Measurements from ENCODE around the gene FEN1. TPM values are rescaled to one million over a fixed set of nuclear protein-coding genes. Genes with fewer than 3 reads are reported as not detected.
A peak's percentile ranks its signal among the peaks of the same experiment; 100 is the strongest.

The FEN1 gene
- total and polyA plus RNA-seq, 2 experiments from 2014 or later: 15.4 to 21.0 TPM

DNA sequence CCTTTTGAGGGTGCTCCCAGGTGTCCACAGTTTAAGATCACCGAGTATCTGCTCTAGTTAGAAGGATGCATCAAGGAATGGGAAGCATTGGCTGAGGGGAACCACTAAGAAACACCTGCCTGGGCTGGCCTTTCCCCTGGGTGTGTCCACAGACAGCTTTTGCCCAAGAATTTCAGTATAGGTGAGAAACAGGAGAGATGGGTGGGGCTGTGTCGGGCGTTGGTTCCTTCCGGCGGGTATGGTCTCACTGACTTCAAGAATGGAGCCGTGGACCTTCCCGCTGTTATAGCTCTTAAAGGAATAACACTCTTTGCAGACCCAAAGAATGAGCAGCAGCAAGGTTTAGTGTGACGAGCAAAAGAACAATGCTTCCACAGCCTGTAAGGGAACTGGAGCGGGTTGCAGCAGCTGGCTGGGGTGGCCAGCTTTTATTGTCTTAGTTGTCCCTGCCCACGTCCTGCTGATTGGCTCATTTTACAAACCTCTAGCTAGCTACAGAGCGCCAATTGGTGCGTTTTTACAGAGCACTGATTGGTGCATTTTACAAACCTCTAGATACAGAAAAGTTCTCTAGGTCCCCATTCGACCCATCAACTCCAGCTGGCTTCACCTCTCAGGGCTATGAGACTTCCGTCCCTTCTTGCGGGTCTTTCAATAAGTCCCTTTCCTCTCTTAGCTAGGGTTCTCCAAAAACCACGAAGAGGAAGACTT lies 21.7 kb downstream of the FEN1 start:
- peak overlapping the region; percentile 18 for H2AFZ ChIP-seq
- H3K9me2 ChIP-seq (replicated peaks; ENCODE audit: insufficient read depth): no peaks in the 10 kb centered on the region
- H3K27me3 ChIP-seq: no peaks in the 10 kb centered on the region
- peak overlapping the region; percentile 94 for H3K4me2 ChIP-seq
- no peaks in the 10 kb centered on the region for H4K20me1 ChIP-seq (ENCODE audit: insufficient read depth, poor library complexity, severe bottlenecking)
- no peak for TF ChIP-seq EZH2 (IDR thresholded peaks at IDR 0.05; ENCODE audit: borderline replicate concordance)
- TF ChIP-seq, protein P1, sequence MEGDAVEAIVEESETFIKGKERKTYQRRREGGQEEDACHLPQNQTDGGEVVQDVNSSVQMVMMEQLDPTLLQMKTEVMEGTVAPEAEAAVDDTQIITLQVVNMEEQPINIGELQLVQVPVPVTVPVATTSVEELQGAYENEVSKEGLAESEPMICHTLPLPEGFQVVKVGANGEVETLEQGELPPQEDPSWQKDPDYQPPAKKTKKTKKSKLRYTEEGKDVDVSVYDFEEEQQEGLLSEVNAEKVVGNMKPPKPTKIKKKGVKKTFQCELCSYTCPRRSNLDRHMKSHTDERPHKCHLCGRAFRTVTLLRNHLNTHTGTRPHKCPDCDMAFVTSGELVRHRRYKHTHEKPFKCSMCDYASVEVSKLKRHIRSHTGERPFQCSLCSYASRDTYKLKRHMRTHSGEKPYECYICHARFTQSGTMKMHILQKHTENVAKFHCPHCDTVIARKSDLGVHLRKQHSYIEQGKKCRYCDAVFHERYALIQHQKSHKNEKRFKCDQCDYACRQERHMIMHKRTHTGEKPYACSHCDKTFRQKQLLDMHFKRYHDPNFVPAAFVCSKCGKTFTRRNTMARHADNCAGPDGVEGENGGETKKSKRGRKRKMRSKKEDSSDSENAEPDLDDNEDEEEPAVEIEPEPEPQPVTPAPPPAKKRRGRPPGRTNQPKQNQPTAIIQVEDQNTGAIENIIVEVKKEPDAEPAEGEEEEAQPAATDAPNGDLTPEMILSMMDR (IDR thresholded peaks at IDR 0.05; ENCODE audit: poor library complexity): no peak
- TF ChIP-seq EZH2phosphoT487 (IDR thresholded peaks at IDR 0.05; ENCODE audit: low read depth, severe bottlenecking, unreplicated experiment): no peak
- peak overlapping the region; percentile 97 for H3K27ac ChIP-seq
- peak; percentile 41 for DNase-seq (ENCODE audit: low spot score)
- WGBS (ENCODE audit: low lambda C conversion rate, missing lambda C conversion rate): 84% methylated on average over 16 of the region's 16 CpGs
- H3K4me1 ChIP-seq (ENCODE audit: insufficient read depth): peaks cover 17% of the 10 kb centered on the region
- H3K9me3 ChIP-seq (ENCODE audit: low read depth): no peaks in the 10 kb centered on the region
- no peaks in the 10 kb centered on the region for H3K36me3 ChIP-seq (replicated peaks; ENCODE audit: insufficient read depth, low read depth)
- H3K79me2 ChIP-seq: peaks cover 33% of the 10 kb centered on the region
- H3K4me3 ChIP-seq: peak overlapping the region; percentile 21

DNA sequence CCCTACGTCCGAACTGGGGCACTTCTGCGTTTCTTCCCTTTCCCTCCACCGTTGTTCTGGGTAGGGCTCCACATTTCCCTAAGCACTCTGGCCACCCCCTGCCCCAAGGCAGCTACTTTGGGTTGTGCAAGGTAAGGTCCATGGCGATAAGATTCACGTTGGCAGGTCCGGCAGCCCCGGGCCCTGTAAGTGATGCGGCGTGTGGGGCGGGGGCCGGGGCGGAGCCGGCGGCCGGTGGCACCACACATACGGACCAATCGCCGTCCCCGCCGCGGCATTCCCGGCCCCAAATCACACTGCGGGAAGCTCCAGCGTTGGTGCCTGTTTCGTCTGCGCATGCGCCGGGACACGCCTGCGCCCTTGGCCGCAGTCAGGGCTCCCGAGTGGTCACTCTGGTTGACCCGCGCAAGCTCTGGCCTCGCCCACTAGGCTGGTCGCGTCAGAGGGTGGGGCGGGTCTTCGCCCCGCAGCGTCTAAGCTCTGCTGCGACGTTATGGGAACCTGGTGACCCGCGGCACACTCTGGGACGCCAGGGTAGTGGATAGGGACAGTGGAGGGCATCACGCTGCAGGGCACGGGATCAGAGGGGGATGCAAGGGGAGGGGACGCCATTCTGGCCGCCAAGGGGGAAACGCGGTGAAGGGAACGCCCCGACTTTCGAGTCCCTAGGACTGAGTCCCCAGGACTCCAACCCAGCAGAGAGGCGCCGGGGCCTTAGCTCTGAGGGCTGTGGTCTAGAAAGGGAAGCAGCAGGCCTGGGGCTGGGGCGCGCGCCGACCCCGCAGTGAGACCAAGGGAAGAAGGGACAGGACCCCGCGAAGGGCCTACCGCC lies 22.5 kb downstream of the FEN1 start:
- peak overlapping the region; percentile 94 for H3K4me2 ChIP-seq
- no peaks in the 10 kb centered on the region for H3K9me2 ChIP-seq (replicated peaks; ENCODE audit: insufficient read depth)
- H3K9me3 ChIP-seq (ENCODE audit: low read depth): no peaks in the 10 kb centered on the region
- H2AFZ ChIP-seq: peak overlapping the region; percentile 45
- H3K79me2 ChIP-seq: peaks cover 33% of the 10 kb centered on the region
- TF ChIP-seq EZH2 (IDR thresholded peaks at IDR 0.05; ENCODE audit: borderline replicate concordance) (no peak), EZH2phosphoT487 (IDR thresholded peaks at IDR 0.05; ENCODE audit: low read depth, severe bottlenecking, unreplicated experiment) (no peak)
- TF ChIP-seq, protein P1 (IDR thresholded peaks at IDR 0.05; ENCODE audit: poor library complexity): no peak
- no peaks in the 10 kb centered on the region for H3K27me3 ChIP-seq
- WGBS (ENCODE audit: low lambda C conversion rate, missing lambda C conversion rate): 3% methylated on average over 66 of the region's 66 CpGs
- H3K36me3 ChIP-seq (replicated peaks; ENCODE audit: insufficient read depth, low read depth): no peaks in the 10 kb centered on the region
- peak overlapping the region; percentile 97 for H3K27ac ChIP-seq
- peak overlapping the region; percentile 95 for H3K4me3 ChIP-seq
- peaks cover 17% of the 10 kb centered on the region for H3K4me1 ChIP-seq (ENCODE audit: insufficient read depth)
- no peaks in the 10 kb centered on the region for H4K20me1 ChIP-seq (ENCODE audit: insufficient read depth, poor library complexity, severe bottlenecking)
- DNase-seq (ENCODE audit: low spot score): peak; percentile 96

DNA sequence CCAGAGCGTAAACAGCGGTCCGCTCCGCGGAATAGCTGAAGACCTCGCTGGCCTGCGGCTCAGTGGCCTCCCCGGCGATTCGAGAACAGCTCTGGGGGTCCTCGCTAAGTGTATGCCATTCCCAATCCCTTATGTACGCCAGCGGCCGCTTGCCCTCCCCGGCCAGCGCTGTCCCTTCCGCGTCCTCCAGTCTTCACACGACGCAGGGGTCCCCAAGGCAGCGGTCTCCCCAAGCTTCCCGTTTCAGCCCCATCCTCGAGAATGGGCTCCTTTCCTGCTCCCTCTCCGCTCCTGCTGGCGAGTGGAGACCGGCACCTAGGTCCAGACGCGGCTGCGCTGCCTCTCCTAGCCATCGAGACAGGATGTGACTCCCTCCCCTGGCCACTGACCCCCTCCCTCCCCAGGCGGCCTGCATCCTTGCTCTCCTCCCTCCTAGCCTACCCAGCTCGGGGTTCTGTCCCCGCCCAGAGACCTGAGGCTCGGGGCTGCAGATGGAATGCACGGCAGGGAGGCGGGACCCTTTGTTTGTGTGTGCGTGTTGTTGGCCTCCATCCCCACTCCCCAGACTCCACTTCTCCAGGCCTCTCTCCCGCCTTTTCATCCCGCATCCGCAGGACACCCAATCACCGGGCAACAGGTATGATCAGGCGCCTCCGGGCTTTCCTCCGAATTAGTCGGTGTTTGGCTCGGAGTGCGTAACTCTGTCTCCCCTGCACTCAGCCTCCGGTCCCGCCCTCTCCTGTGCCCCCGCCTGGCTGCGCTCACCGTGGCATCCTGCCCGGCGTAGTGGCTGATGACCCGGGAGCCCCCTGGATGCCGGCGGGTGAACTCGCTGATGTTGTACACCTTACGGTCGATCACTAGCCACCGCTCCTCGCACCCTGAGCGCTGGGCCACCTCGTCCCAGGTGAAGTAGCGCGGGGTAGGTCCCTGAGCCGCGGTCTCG lies 23.4 kb downstream of the FEN1 start:
- H3K27ac ChIP-seq: peak overlapping the region; percentile 97
- peak; percentile 81 for DNase-seq (ENCODE audit: low spot score)
- no peaks in the 10 kb centered on the region for H3K27me3 ChIP-seq
- H3K9me3 ChIP-seq (ENCODE audit: low read depth): no peaks in the 10 kb centered on the region
- no peaks in the 10 kb centered on the region for H4K20me1 ChIP-seq (ENCODE audit: insufficient read depth, poor library complexity, severe bottlenecking)
- no peaks in the 10 kb centered on the region for H3K9me2 ChIP-seq (replicated peaks; ENCODE audit: insufficient read depth)
- peaks cover 20% of the 10 kb centered on the region for H3K4me1 ChIP-seq (ENCODE audit: insufficient read depth)
- H3K36me3 ChIP-seq (replicated peaks; ENCODE audit: insufficient read depth, low read depth): no peaks in the 10 kb centered on the region
- H3K4me3 ChIP-seq: peak overlapping the region; percentile 95
- peak overlapping the region; percentile 94 for H3K4me2 ChIP-seq
- TF ChIP-seq EZH2 (IDR thresholded peaks at IDR 0.05; ENCODE audit: borderline replicate concordance): no peak
- TF ChIP-seq EZH2phosphoT487 (IDR thresholded peaks at IDR 0.05; ENCODE audit: low read depth, severe bottlenecking, unreplicated experiment): no peak
- TF ChIP-seq, protein P1 (IDR thresholded peaks at IDR 0.05; ENCODE audit: poor library complexity): no peak
- WGBS (ENCODE audit: low lambda C conversion rate, missing lambda C conversion rate): under 1% methylated on average over 69 of the region's 69 CpGs
- peaks cover 33% of the 10 kb centered on the region for H3K79me2 ChIP-seq
- H2AFZ ChIP-seq: peak overlapping the region; percentile 45
